Measurements from ENCODE around the gene CCDC70.
"Not testable (repeated sequence)": the region's sequence is repeated elsewhere in the genome, so short reads cannot be mapped to it uniquely, and the experiment has no call there.

CCDC70 gene

DNA sequence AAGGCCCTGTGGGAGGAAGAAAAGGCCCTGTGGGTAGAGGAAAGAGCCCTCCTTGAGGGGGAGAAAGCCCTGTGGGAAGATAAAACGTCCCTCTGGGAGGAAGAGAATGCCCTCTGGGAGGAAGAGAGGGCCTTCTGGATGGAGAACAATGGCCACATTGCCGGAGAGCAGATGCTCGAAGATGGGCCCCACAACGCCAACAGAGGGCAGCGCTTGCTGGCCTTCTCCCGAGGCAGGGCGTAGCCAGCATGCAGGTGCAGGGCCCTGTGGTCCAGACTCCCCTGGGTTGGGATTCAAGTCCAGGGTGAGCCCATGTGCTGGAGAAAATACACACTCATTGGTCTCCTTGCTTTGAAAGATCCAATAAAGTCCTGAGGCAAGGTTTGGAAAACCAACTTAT, 4.1 kb downstream of the CCDC70 start:
- no peak for DNase-seq

DNA sequence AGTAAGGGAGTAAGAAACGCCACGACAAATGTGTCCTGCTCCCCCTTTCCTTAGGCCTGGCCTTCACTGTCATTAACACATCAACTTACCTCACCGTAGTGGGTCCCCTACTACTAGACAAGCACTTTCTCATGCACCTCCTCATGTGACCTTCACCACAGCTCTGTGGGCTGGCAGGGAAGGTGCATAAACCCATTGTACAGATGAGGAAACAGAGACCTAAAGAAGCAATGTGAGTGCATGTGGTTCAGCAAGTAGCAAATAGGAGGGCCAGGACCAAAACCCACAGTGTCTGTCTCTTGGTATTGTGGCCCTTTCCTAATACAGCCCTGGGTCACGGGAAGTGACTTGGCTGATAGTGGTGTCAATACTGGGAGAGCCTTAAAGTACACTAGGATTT, 5.3 kb downstream of the CCDC70 start:
- no peak for DNase-seq

DNA sequence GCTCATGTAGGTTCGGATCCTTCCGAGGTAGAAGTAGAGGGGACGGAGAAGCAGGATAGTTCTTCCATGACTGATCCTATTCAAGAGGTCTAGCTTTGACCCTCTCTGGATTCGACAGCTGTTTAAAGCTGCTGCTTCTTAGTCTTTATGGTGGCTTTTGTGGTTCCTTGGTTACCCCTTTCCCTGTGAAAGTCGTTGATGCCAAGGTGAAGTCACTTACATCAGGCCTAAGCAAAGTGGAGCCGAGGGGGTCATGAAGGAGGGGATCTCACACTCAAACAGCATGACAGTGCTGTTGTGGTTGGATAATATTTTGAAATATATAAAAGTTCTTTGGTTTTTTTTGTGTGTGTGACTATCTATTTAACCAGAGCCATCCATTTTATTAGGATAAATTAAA, 8.1 kb downstream of the CCDC70 start:
- no peak for DNase-seq

DNA sequence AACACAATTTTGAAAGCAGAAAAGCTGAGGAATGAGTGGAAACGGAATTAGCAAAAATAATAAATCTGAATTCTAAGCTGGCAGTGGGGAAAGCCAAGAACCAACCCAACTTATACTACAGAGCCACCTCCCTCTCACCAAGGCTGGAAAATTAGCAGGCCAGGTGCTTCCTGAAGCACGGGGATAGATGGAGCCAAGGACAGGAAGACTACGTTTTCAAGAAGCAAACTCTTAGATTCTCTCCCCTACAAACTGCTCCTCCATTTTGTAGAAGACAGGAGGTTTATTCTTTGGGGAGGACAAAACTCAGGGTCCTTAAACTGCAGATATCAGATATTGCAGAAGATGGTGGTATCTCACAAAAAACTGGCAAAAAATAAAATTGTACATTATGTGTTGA, 8.8 kb downstream of the CCDC70 start:
- DNase-seq, result no peak

DNA sequence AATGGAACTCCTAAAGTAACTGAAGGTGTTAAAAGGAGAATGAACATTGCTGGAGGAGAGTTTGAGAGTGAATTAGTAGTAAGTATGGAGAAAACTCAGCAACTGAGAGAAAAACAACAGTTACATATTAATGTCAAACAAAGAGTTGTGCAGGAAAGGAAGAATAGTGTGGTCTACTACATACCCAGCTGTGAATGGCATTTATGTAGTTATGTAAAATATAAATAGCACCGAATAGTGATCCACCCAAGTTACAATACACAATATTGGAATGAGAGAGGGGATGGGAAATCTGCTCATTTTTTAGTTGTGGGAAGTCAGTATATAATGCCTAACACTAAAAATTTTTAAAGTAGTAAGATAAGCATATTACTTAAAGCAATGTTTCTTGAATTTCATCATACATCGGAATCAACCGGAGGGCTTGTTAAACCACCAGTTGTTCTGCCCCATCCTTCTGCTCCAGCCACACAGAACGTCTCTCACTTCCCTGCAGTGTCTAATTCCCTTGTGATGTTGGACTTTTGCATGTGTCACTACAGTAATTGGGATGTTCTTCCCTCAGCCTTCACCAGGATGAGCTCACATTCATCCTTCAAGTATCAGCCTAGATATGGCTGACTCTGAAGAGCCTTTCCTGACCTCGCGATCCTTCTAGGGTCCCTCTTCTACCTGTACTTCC, 11.5 kb downstream of the CCDC70 start:
- DNase-seq, result no peak

DNA sequence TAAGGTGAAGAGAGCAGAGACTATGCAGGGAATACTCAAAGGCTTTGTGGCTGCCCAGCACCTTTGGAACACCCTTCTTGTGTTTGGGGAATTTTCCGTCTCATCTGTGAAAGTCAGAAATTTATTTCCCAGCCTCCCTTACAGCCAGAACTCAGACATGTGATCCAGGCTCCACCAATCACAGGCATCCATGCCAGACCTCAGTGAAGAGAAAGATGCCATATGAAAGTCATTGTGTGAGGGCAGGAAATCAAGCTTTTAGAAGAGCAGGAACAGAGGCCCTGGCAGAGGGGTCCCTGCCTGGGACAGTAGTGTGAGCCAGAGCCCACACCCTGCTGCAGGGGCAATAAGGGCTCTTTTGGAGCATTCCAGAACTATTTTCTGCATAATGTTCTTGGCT, 12.1 kb downstream of the CCDC70 start:
- DNase-seq, result no peak

DNA sequence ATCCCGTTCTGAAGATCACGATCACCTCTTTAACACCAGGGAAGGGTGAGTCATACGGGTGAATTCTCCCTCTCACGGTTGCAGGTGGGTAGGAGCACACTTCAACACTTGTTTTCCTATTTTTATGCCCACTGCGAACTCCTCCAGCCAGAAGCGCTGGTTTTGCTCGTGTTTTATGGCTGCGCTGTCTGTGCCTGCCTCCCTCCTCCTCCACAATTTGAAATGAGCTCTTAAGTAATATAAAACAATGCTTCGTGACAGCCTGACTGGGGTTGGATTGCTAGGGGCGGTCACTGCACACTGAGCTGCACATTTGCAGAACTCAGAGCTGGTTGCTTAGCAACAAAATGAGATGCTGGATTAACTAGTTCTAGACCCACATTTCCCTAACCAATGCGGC, 12.9 kb downstream of the CCDC70 start:
- DNase-seq, result no peak

DNA sequence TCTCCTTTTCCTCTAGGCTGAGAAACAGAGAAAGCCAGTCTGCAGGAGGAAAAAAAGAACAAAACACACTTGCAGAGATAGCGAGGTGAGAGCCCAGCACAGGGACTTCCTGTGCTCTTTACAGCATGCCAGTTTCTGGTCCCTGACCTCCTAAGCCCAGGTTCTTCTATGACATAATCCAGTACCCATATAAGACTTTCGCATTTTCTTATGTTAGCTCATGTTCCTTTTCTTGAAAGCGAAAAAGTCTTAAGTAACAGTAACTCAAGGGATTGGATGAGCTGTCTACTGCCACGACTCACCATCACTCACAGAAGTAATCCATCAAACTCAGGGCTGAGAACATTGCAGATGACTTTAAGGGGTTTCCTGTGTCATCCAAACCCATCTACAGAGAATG, 17.4 kb downstream of the CCDC70 start:
- no peak for DNase-seq

DNA sequence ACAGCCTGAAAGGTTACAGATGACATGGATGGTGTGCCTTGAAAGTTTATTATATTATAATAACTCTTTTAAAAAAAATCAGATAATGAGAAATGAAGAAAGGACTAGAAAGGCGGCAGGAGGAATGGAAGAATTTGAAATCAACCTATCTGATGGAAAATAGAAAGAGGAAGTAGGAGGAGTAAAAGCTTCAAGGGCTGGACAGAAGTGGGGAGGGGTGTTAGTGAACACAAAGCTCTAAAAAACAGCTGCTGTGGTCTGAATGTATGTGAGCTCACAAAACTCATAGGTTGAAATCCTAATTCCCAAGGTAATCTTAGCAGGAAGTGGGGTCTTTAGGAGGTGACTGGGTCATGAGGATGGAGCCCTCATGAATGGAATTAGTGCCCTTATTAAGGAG, 19.5 kb downstream of the CCDC70 start:
- DNase-seq, result no peak

DNA sequence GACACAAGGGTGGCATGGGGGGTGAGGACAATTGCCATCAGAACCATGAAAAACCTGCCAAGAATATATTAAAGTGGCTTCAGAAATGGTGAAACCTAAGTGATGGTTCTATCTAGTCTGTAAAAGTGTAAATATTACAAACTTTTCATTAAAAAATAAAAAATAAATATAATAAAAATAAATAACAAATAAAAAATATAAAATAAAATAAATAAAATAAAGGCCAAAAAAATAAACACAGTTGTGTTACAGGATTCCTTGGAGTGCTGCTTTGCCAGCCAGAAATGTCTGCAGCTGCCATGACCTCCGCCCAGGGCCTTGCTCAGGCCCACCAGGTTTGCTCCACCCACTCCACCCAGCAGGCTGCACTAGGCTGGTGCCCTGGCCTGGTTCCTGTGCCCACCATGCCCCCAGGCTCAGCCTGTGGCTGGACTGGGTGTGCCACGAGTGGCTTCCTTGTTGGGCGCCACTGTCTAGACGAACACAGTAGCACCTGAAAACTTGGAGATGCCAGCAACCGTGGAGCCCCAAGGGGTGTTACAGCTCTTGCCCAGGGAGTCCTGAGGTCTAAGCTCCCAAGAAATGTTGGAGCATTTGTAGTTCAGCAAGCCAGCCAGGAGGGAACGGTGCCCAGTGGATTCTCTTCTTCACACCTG, 20.9 kb downstream of the CCDC70 start:
- DNase-seq, result no peak

DNA sequence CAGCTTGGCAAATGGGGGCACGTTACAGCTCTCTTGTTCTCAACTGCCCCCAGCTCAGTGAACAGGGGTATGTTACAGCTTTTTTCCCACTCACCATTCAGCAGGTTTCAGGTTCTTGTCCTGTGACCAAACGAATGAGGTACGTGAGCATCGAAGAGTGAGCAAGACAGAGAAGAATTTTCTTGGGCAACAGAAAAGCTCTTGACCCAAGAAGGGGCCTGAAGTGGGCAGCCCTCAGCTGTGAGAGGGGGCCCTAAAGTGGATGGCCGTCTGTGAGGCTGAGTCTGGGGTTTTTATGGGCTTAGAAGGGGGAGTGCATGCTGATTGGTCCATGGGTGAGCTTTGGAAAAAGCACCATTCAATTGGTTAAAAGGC, 21.4 kb downstream of the CCDC70 start:
- no peak for DNase-seq

DNA sequence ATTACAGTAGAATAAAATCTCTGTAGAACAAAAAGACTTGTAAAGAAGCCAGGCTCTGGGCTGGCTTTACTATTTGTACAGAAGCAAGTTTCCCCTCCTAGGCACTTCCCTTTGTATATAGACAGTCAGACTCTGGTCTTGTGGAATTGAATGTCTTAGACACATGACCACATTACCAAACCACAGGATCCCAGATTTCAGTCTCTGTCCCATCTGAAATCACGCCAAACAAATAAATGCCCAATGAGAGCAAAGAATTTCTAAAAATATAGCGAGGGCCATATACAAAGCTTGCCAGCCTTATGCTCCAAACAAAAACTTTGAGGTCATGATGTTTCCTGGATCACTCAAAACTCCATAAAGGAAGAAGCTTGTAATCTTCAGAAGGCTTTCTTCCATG, 23.9 kb downstream of the CCDC70 start:
- DNase-seq, result peak; percentile 7 to 35 (median 14)

DNA sequence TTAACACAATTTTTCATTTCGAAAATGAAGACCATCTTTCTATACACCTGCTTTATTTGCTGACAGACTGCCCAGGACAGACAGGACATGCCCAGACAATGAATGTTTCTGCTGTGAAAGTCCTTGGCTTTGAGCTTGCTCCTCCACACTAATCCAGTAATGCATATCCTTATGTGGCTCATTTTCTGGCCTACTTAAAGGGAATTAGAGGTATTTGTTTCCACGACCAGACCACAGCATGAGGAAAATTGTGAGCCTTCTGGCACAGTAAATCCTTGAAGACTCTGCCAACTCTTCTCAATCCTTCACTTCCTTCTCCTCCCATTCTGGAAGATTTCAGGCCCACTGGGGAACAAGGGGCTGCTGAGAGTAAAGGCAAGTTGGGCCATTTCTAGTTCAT, 25.7 kb downstream of the CCDC70 start:
- no peak for DNase-seq

DNA sequence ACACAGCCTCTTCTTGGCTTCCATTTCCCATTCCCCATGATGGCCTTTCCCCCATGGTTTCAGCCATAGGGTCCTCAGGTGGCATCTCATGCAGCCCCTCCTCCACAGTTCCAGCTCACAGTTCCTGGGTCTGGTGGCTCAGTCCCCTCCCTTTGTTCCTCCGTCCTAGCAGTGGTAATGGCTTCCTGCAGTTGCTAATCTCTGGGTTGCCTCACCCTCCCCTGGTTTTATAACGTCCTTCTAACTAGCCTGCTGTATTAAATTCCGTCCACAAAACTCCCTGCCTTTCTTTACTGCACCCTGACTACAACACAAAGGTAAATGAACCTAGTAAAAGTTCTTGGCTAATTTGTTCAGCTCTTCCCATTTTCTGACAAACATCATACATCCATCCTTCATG, 30.9 kb downstream of the CCDC70 start:
- DNase-seq, result no peak

DNA sequence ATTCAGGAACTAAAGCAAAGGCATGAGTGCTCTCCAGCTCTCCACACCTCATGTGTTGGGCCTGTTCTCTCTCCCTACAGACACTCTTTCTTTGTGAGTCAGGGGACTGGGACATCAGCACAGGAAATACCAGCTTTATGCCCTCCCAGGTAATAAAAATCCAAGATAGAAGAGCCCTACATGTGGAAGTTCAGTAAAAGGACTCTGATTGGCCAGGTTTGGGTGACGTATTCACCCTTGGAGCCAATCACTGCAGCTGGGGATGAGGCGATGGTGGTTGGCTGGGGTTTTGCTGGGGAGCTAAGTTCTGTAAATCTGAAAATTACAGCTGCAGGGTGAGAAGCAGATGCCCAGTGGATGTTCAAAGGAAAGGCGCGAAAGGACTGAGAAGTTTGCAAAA, 32.5 kb downstream of the CCDC70 start:
- no peak for DNase-seq

DNA sequence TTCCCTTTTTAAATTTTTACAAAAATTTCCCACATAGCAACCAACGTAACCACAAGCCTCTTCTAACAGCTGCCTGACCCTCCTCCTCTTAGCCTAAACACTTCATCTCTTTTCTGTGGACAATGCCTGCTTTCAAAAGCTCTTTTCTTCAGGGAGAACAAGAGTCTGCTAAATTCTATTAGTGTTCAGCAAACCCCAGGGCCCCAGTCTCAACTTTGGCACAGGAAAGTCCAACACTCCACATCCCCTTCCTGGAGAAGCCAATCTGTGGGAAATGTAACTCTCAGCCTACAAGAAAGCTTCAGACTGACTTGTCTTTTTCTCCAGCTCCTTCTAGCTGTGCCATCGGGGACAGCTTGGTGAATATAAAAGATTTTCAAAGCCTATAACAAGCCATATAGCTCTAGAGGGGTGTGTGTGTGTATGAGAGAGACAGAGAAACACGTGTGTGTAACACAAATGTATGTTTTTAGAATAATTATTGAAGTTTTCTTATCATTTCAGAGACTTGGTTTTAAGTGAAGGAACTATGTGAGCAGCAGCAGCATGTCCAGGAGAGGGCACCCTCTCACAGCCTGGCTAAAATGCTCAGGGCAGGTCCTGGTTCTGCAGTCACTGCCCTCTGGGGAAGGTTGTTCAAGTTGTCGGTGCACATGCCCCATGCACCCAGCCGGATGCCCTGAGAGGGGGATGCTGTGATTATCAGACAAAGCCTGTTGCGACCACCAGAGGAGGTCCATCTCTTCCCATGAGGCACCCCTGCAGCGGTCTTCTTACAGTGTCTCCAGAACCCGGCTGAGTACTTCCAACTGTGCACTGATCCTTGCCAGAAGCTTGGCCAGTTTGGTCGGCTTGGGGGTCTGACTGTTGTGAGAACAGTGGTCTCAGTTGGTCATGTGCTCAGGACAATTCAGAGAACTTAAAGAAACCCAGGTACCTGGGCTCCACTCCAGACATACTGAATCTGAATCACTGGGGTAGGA, 34.4 kb downstream of the CCDC70 start:
- peak; percentile 53 to 81 (median 68) for DNase-seq

DNA sequence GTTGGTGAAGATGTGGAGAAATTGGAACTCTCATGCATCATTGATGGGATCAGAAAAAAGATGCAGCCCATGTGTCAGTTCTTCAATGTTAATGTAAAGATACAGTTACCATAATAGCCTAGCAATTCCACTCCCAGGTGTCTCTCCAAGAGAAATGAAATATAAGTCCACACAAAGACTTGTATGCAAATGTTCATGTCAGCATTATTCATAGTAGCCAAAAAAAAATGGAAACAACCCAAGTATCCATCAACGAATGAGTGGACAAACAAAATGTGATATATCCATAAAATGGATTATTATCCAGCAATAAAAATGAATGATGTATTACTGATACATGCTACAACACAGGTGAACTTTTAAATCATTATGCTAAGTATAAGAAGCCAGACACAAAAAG, 38.7 kb downstream of the CCDC70 start:
- no peak for DNase-seq

DNA sequence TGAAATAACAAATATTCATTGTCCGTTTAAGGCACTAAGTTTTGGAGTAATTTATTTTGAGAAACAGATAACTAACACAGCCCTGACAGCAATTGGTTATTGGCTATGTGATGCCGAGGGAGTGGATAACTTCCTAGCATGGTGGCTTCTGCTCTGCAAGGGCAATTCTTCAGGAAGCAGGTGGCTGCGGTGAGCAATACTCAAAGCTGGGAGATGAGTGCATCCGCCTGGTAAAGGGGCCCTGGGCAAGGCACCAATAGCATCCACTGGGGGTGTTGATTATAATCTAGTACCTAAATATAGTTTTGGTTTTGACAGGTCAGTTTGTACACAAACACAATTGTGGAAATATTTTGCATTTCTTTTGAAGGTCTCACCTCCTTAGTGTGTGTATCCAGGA, 41.0 kb downstream of the CCDC70 start:
- no peak for DNase-seq

DNA sequence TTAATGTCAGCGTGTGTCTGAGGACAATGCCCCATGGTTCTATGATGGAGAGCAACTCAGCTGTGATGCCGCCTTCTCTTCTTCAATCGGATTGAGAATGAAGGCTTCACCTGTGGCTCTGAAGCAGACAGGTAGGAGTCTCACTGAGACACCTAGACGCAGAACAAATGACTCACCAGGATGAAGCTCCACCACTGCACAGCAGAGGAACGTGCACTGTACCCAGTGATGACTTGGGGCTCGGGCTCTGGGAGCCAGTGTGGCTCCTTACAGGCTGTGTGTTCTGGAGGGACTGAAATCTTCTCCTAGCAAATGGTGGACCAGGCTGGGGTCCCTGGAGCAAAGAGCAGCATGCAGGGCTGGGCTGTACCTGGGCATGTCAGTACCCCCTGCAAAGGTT, 44.0 kb downstream of the CCDC70 start:
- DNase-seq, result no peak

DNA sequence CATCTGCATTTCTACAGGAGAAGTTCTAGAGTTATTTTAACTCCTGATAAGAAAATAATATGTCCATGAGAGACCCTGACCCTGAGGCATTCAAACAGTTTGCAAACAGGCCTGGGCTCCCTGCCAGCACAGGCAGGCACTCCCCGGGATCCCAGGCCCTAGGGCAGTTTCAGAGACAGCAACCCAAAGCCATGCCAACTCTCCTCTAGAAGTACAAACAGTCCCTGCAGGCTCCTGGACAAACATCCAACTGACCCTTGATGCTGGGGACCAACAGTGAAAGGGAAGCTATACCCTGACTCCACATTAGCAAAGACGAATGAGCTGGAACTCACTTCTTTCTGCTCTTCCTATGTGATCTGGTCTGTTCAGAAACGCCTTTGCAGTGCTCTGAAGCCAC, 44.8 kb downstream of the CCDC70 start:
- DNase-seq, result no peak

DNA sequence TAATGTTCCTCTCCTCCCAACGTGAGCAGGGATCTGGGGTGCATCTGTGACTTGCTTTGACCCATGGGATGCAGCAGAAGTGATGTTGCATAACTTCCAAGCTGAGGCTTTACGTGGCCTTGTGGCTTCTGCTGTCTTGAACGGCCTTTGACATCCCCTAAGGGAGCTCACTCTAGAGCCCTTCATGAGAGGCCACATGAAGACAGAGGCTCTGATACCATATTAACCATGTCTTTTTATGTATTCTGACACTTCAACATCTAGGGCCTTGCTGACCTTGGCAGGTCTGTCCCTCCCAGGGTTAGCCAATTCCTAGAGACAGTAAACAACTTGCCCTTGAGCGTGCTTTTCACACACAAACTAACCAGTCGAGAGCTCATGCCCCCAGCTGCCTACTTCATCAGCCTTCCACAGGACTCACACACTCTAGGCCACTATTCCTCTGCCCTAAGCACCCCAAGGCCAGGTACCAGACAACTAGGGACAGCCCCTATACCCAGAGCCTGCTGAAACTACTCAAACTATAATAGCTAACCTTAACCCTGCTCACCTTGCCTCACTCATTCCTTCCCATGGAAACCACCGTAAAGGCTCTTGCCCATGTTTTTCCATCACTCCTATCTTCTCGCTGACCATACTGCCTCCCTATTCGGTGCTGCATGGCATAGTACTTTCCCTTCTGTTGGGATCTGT, 45.4 kb downstream of the CCDC70 start:
- peak in 3 of 4 experiments; percentile 10 to 30 (median 24) for DNase-seq

DNA sequence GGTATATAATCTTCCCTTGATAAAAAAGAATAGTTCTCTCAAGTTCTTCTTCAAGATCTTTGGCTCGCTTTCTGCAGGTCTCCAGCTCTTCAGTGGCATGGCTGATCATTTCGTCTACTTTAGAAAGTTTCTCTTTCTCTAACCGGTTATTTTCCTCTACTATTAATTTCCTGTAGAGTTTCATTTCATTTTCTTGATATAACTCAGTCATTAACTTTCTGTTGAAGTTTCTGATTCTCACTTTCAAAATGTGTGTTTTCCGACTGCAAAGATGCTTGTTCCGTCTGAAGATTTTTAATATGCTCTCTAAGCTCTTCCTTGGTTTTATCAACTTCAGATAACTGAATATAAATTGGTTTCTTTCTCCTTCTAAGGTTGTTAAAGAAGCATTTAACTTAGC, 47.5 kb downstream of the CCDC70 start:
- DNase-seq, result not testable (repeated sequence)

DNA sequence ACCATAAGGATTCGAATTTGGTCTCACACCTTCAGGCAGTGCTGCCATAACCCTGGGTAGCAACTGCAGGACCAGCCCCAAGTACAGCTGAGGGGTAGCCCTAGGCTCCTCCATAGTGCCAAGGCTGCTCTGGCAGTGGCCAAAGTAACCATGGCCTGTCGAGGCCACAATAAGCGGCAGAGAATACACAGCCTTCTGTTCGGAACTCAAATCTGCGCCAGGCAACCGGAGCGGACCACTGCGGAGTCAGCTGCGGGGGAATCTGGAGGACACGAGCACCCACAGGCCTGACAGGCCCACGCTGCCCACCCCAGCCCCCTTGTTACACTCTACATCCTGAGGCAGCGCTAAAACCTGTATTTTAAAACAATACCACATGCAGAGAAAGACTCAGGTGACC, 48.7 kb downstream of the CCDC70 start:
- DNase-seq, result no peak
